Heart left ventricle (tissue), 16 donors: ENCODE results near the gene TMEM132A. TPM values are rescaled to one million over a fixed set of nuclear protein-coding genes. Genes with fewer than 3 reads are reported as not detected.

Experiments
- ATAC-seq, 4 donors: fragments of 200-7000 bp; cut with Tn5 transposase; one replicate each; pipeline ENCODE4 v1.9.1; 2020 to 2022; ENCODE audit warnings: moderate library complexity in 4 of 4, mild to moderate bottlenecking in 3 of 4, moderate number of reproducible peaks in 1 of 4
- DNase-seq, 5 donors: peaks; one replicate each; pipeline ENCODE4 v3.0.0-alpha.2; 2020
- H3K27ac ChIP-seq, 12 donors: fragments of 200-600 bp; sonication (generic) in 4 of 12; one replicate each; pipeline versions ENCODE4 v1.5.0 to v1.8.0; 2016 to 2022; ENCODE audit warnings: mild to moderate bottlenecking in 2 of 12
- H3K27me3 ChIP-seq, 9 donors: fragments of 200-600 bp; sonication (generic) in 2 of 9; one replicate each; pipeline versions ENCODE4 v1.5.1 to v1.8.0; 2016 to 2022; ENCODE audit warnings: mild to moderate bottlenecking in 3 of 9
- H3K36me3 ChIP-seq, 9 donors: fragments of 200-600 bp; sonication (generic) in 2 of 9; one replicate each; pipeline versions ENCODE4 v1.5.0 to v1.8.0; 2018 to 2022; ENCODE audit warnings: mild to moderate bottlenecking in 2 of 9
- H3K4me1 ChIP-seq, 12 donors: fragments of 200-600 bp; sonication (generic) in 4 of 12; one replicate each; pipeline versions ENCODE4 v1.5.0 to v1.8.0; 2016 to 2022; ENCODE audit warnings: mild to moderate bottlenecking in 3 of 12
- H3K4me3 ChIP-seq, 12 donors: fragments of 200-600 bp; sonication (generic) in 4 of 12; one replicate each; pipeline versions ENCODE4 v1.5.0 to v1.8.0; 2017 to 2022; ENCODE audit warnings: mild to moderate bottlenecking in 9 of 12, moderate library complexity in 4 of 12
- H3K9me3 ChIP-seq, 12 donors: fragments of 200-600 bp; sonication (generic) in 4 of 12; one replicate each; pipeline versions ENCODE4 v1.5.0 to v1.8.0; 2016 to 2022; ENCODE audit warnings: mild to moderate bottlenecking in 1 of 12
- POLR2A ChIP-seq, 2 donors: fragments of 450-650 bp; IDR thresholded peaks; one replicate each; pipeline ENCODE4 v1.6.1; 2017; ENCODE audit warnings: antibody characterized with exemption in 2 of 2, mild to moderate bottlenecking in 2 of 2, moderate library complexity in 2 of 2
- WGBS, 4 donors: extraction: QIAGEN DNeasy Blood & Tissue Kit in 2 of 4; methylation state at CpG; one replicate each; pipeline versions ENCODE4 v1.1.5 to v1.1.7; 2013 to 2018; 5-methylcytosine and 5-hydroxymethylcytosine counted together
- intact Hi-C, 10 donors: fragments of 100-400 bp; cut with DNase I; formaldehyde crosslinking; loops; one replicate each; pipeline versions ENCODE4 v1.11.1 to v1.14.2; 2022
- polyA plus RNA-seq, 2 donors: library from polyadenylated mRNA; stranded (reverse); fragments of 200-250 nt; gene quantifications; one replicate each; pipeline ENCODE4 v1.2.3, GENCODE V29; 2013
- total RNA-seq, 9 donors: library from RNA; depleted of rRNA in 2 of 9; stranded (reverse); fragments of >200 nt in 2 of 9; fragmentation: NEBNext Ultra II Directional in 3 of 9; extraction: Animal tissue kit (Norgen Biotek cat#: 25700) in 3 of 9; gene quantifications; one replicate each; pipeline versions ENCODE4 v1.1.0 to v1.2.4, GENCODE V29; 2016 to 2023
- TF ChIP-seq, protein P1 (sequence below), 12 donors: fragments of 200-600 bp; sonication (generic) in 4 of 12; IDR thresholded peaks; one replicate each; pipeline versions ENCODE4 v1.5.0 to v1.8.0; 2018 to 2022; ENCODE audit warnings: antibody characterized with exemption in 12 of 12, mild to moderate bottlenecking in 5 of 12
- donor health status: ischemic (EF 13 %, LVEDD 7.1; RV severe dilation, severe dysfunction).
- donor health status: healthy with polysubstance abuse.
- donor health status: DM: no; HTN: yes; CAD: no.
- donor health status: DM: no; HTN: no; CAD: no.
- donor health status: ischemic (EF 25% LVEDD 6.9; RV normal size, moderate dysfunction).
- donor health status: ischemic (EF 25% LVEDD 5.7; RV mildly dilated, moderate dysfunction).
- donor health status: healthy.
- donor health status: DM: yes; HTN: yes; CAD: no.
- donor health status: ischemic (EF 35%, LVEDD 5.7; RV mildly dilated, moderate dysfunction).
- donor health status: nonischemic (EF 11% LVEDD 7.7; RV severe dilation, severe dysfunction).
- donor health status: DM: yes; HTN: yes; CAD: no.
- donor health status: PGD.
- donor health status: ischemic (EF 29% LVEDD 5.4; RV normal size, mild dysfunction).
- donor health status: nonischemic (EF 23%, LVEDD 6.1; RV moderate dilation, normal function).

TMEM132A gene
- total and polyA plus RNA-seq, 11 donors: 3.1 to 16.1 (median 8.5) TPM

GRCh38 chr11:60899046-60899936 is 25.0 kb upstream of the TMEM132A start:
- Histone ChIP-seq H3K4me1 (peaks cover 0 to 15% (median 5%) of the 10 kb centered on the region in 12 donors), H3K4me3 (no peak overlapping the region), H3K9me3 (no peaks in the 10 kb centered on the region), H3K27me3 (no peaks in the 10 kb centered on the region), H3K36me3 (peaks cover 4 to 100% (median 94%) of the 10 kb centered on the region in 9 donors), H3K27ac (no peak overlapping the region)
- ATAC-seq (peak in 3 of 4 donors; percentile 69 to 70 (median 70)), DNase-seq (no peak)
- intact Hi-C loops: loop anchor here (1.0 to 5.0 kb wide), 6 partner anchors 67 to 127 kb away; no protein-coding TSS in a partner anchor
- WGBS, 4 donors: 55 to 61% (median 58%) methylated on average over 12 of the region's 12 CpGs
- TF ChIP-seq, protein P1, sequence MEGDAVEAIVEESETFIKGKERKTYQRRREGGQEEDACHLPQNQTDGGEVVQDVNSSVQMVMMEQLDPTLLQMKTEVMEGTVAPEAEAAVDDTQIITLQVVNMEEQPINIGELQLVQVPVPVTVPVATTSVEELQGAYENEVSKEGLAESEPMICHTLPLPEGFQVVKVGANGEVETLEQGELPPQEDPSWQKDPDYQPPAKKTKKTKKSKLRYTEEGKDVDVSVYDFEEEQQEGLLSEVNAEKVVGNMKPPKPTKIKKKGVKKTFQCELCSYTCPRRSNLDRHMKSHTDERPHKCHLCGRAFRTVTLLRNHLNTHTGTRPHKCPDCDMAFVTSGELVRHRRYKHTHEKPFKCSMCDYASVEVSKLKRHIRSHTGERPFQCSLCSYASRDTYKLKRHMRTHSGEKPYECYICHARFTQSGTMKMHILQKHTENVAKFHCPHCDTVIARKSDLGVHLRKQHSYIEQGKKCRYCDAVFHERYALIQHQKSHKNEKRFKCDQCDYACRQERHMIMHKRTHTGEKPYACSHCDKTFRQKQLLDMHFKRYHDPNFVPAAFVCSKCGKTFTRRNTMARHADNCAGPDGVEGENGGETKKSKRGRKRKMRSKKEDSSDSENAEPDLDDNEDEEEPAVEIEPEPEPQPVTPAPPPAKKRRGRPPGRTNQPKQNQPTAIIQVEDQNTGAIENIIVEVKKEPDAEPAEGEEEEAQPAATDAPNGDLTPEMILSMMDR (IDR thresholded peaks at IDR 0.05): peak; percentile 90 to 98 (median 94)
- no peak for TF ChIP-seq POLR2A (IDR thresholded peaks at IDR 0.05)

- WGBS, 4 donors: 65 to 78% (median 71%) methylated on average over 4 of the region's 4 CpGs
- ATAC-seq: no peak
- TF ChIP-seq, protein P1 (IDR thresholded peaks at IDR 0.05): no peak
- TF ChIP-seq POLR2A (IDR thresholded peaks at IDR 0.05): no peak
These were observed 24.3 kb upstream of the TMEM132A start for GRCh38 chr11:60899977-60900376.

DNA sequence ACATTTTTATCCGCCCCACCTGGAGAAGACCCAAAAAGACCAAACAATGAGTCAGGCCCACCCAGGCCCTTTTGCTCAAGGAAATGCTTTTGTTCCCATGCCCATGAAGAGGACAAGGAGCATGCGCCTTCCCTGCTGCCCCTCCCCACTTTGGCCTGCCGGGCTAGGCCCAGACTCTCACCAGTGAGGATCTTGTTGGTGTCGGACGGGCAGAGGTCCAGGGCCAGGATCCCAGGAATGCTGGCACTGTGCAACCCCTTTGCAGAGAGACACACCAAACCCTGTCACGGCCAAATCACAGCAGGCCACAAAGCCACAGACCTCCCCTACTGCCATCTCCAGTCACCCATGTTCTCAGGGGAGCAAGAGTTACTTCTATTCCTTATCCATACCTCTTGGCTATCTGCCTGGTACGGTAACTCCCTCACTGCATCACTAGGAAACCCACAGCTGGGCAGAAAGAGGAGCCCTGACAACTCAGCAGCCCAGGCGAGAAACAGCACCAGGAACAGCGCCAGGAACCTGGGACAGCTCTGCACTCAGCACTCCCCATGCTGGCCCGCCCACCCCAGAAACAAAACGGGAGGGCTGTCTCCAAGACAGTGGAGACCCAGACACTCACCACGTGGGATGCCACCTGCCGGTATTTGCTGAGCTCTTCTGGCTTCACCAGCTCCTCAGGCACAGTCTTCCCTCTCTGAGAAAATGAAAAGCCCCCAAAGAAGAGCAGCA is 23.4 kb upstream of the TMEM132A start:
- no peak for DNase-seq
- no peak for TF ChIP-seq POLR2A (IDR thresholded peaks at IDR 0.05)
- TF ChIP-seq, protein P1 (IDR thresholded peaks at IDR 0.05): no peak
- Histone ChIP-seq H3K27ac (no peak overlapping the region), H3K27me3 (no peaks in the 10 kb centered on the region), H3K36me3 (peaks cover 4 to 85% (median 78%) of the 10 kb centered on the region in 9 donors), H3K4me3 (no peak overlapping the region), H3K9me3 (no peaks in the 10 kb centered on the region), H3K4me1 (peaks cover 8 to 31% (median 20%) of the 10 kb centered on the region in 12 donors)
- intact Hi-C loops: loop anchor here in 1 of 10 donors (5.0 to 10.0 kb wide), 2 partner anchors 129 to 234 kb away; no protein-coding TSS in a partner anchor
- WGBS, 4 donors: 63 to 76% (median 72%) methylated on average over 9 to 13 of the region's 13 CpGs
- ATAC-seq: peak; percentile 6 to 56 (median 26)

More at GRCh38 chr11:60899977-60900376, 24.3 kb upstream of the TMEM132A start:
- no peaks in the 10 kb centered on the region for H3K9me3 ChIP-seq
- no peak for DNase-seq
- H3K27ac ChIP-seq: no peak overlapping the region
- no peak overlapping the region for H3K4me3 ChIP-seq
- peaks cover 2 to 22% (median 11%) of the 10 kb centered on the region in 12 donors for H3K4me1 ChIP-seq
- H3K36me3 ChIP-seq: peaks cover 4 to 94% (median 87%) of the 10 kb centered on the region in 9 donors
- no peaks in the 10 kb centered on the region for H3K27me3 ChIP-seq
- intact Hi-C loops: loop anchor here (1.0 to 10.0 kb wide), 7 partner anchors 68 to 235 kb away; no protein-coding TSS in a partner anchor
